ENCODE data around the gene TMEM247. TPM values are rescaled to one million over a fixed set of nuclear protein-coding genes. Genes with fewer than 3 reads are reported as not detected.

TMEM247 gene
- total and polyA plus RNA-seq, 10 of the 15 experiments (the other 5 are each of a cell fraction or from before 2014, with no cell fraction given), result not detected

DNA sequence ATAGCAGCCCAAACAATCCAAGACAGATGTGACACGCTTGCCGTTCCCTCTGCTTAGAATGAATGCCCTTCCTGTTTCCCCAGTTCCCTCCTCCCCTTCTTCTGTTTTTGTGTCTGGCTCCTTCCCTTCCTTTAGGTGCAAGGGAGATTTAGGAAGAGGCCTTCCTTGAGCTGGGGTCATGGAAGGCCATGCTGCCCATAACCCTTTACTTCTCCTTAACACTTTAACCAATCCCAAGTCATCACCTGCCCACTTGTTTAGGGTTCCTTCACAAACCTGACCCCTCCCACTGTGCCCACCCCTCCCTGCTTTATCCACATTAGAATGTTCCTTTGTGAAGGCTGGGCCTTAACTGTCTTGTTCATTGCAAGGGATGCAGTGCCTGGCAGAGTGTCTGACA, 24.9 kb downstream of the TMEM247 start:
- ChIA-PET CTCF (no interaction called here), SMC1A (ENCODE audit: uncharacterized antibody, unreplicated experiment) (interaction anchor here (1.8 kb wide), 1 partner anchor 34 kb away, joined by 4 read pairs; no protein-coding TSS in a partner anchor), RAD21 (ENCODE audit: unreplicated experiment) (no interaction called here), POLR2A (no interaction called here)
- intact Hi-C loops (cut with micrococcal nuclease; ENCODE audit: unreplicated experiment), result no loop called here
- TF ChIP-seq, protein P1, sequence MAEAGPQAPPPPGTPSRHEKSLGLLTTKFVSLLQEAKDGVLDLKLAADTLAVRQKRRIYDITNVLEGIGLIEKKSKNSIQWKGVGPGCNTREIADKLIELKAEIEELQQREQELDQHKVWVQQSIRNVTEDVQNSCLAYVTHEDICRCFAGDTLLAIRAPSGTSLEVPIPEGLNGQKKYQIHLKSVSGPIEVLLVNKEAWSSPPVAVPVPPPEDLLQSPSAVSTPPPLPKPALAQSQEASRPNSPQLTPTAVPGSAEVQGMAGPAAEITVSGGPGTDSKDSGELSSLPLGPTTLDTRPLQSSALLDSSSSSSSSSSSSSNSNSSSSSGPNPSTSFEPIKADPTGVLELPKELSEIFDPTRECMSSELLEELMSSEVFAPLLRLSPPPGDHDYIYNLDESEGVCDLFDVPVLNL (IDR thresholded peaks at IDR 0.05; ENCODE audit: low read depth, low read length), result no peak
- no peaks in the 10 kb centered on the region for H3K79me2 ChIP-seq (ENCODE audit: control insufficient read depth, insufficient read depth, low read length)
- H3K4me1 ChIP-seq (ENCODE audit: control insufficient read depth, insufficient read depth, low read length), result no peaks in the 10 kb centered on the region
- H2AFZ ChIP-seq (ENCODE audit: control insufficient read depth, low read depth, low read length), result no peak overlapping the region
- no peaks in the 10 kb centered on the region for H4K20me1 ChIP-seq (ENCODE audit: control insufficient read depth, insufficient read depth)
- no peak for DNase-seq (ENCODE audit: low read depth, low spot score)
- WGBS (ENCODE audit: insufficient coverage, insufficient replicate concordance, low lambda C conversion rate, missing lambda C conversion rate), result 100% methylated on average over 2 of the region's 2 CpGs
- no TSS peak for BruUV-seq (replicated peaks)
- no peaks in the 10 kb centered on the region for H3K36me3 ChIP-seq (ENCODE audit: control insufficient read depth in 2 of 2, insufficient read depth in 2 of 2, low read length in 1 of 2)
- H3K9me3 ChIP-seq (replicated peaks; ENCODE audit: control insufficient read depth, insufficient read depth, low read length), result no peaks in the 10 kb centered on the region
- in situ Hi-C loops (cut with MboI), result no loop called here
- H3K27ac ChIP-seq (ENCODE audit: control insufficient read depth, insufficient read depth), result no peak overlapping the region
- no peak overlapping the region for H3K9ac ChIP-seq (ENCODE audit: control insufficient read depth, insufficient read depth, low read length)
- H3K27me3 ChIP-seq (replicated peaks in 1 of 2; ENCODE audit: control insufficient read depth in 2 of 2, insufficient read depth in 2 of 2, low read length in 1 of 2), result no peaks in the 10 kb centered on the region
- ATAC-seq, result no peak
- H3K4me3 ChIP-seq, result no peak overlapping the region
- H3K4me2 ChIP-seq (ENCODE audit: control insufficient read depth, insufficient read depth), result no peak overlapping the region
- FAIRE-seq, result no peak

DNA sequence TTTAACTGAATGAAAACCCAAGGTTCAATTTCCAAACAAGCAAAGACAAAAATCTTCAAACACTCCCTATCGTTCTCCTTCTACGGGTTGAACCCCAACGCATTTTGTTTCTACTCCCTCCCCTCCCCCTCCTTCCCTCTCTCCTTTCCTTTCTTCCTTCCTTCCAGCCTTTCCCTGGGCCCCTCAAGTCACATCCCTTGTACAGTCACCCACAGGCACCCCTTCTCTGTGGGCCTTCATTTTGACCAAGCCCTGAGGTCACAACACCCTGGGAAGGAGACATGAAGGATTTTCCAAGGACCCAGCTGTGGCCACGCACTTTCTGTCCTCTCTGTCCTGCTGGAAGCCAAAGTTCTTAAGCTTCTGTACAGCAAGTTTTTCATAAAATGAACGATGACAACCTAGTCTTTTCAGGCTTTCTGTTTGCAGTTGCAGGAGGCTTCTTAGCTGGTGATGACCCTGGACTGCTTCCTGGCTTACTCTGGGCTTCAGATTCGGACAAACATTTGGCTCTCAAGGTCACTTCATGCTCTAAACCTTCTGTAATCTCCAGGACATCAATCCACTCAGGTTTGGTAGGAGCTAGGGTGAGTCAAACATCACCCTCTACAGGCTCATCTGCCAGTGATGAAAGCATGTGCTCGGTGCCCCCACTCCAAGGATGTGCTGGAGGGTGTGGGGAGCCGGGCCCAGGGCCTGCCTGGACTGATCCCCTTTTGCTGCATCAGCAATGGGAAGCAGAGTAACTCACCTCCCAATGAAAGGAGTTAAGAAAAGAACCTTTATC, 25.5 kb downstream of the TMEM247 start:
- ChIA-PET RAD21 (ENCODE audit: unreplicated experiment) (interaction anchor here (0.9 kb wide), 1 partner anchor 33 kb away, joined by 3 read pairs; no protein-coding TSS in a partner anchor), SMC1A (ENCODE audit: uncharacterized antibody, unreplicated experiment) (interaction anchor here (0.7 to 1.8 kb wide), 4 partner anchors 10 to 64 kb away, joined by 3 to 5 read pairs (median 4); no protein-coding TSS in a partner anchor), POLR2A (interaction anchor here (1.1 kb wide), 1 partner anchor 10 kb away, joined by 3 read pairs; no protein-coding TSS in a partner anchor), CTCF (interaction anchor here (0.8 to 1.1 kb wide), 2 partner anchors 20 to 33 kb away, joined by 3 read pairs; no protein-coding TSS in a partner anchor)
- Histone ChIP-seq H3K4me2 (ENCODE audit: control insufficient read depth, insufficient read depth) (no peak overlapping the region), H3K27ac (ENCODE audit: control insufficient read depth, insufficient read depth) (no peak overlapping the region), H3K36me3 (ENCODE audit: control insufficient read depth in 2 of 2, insufficient read depth in 2 of 2, low read length in 1 of 2) (no peaks in the 10 kb centered on the region), H3K27me3 (replicated peaks in 1 of 2; ENCODE audit: control insufficient read depth in 2 of 2, insufficient read depth in 2 of 2, low read length in 1 of 2) (no peaks in the 10 kb centered on the region), H3K9ac (ENCODE audit: control insufficient read depth, insufficient read depth, low read length) (no peak overlapping the region), H3K9me3 (replicated peaks; ENCODE audit: control insufficient read depth, insufficient read depth, low read length) (no peaks in the 10 kb centered on the region), H4K20me1 (ENCODE audit: control insufficient read depth, insufficient read depth) (no peaks in the 10 kb centered on the region), H3K79me2 (ENCODE audit: control insufficient read depth, insufficient read depth, low read length) (no peaks in the 10 kb centered on the region), H3K4me3 (no peak overlapping the region), H2AFZ (ENCODE audit: control insufficient read depth, low read depth, low read length) (no peak overlapping the region), H3K4me1 (ENCODE audit: control insufficient read depth, insufficient read depth, low read length) (no peaks in the 10 kb centered on the region)
- intact Hi-C loops (cut with micrococcal nuclease; ENCODE audit: unreplicated experiment) (no loop called here), in situ Hi-C loops (cut with MboI) (no loop called here)
- ATAC-seq, result no peak
- no peak for DNase-seq (ENCODE audit: low read depth, low spot score)
- no peak for FAIRE-seq
- WGBS (ENCODE audit: insufficient coverage, insufficient replicate concordance, low lambda C conversion rate, missing lambda C conversion rate), result 35% methylated on average over 8 of the region's 8 CpGs
- BruUV-seq (replicated peaks), result no TSS peak
- TF ChIP-seq RAD51 (IDR thresholded peaks at IDR 0.05) (no peak), MYC (IDR thresholded peaks at IDR 0.05; ENCODE audit: insufficient read depth, insufficient read length, insufficient replicate concordance, low read length, severe bottlenecking) (no peak), POLR2AphosphoS2 (IDR thresholded peaks at IDR 0.05; ENCODE audit: low read depth, low read length) (no peak), BRCA1 (IDR thresholded peaks at IDR 0.05; ENCODE audit: low read depth, low read length) (no peak), POU2F2 (IDR thresholded peaks at IDR 0.05; ENCODE audit: borderline replicate concordance, low read depth, low read length) (no peak), MEF2A (IDR thresholded peaks at IDR 0.05; ENCODE audit: insufficient read depth, low read depth, low read length) (no peak), GATAD2B (conservative IDR thresholded peaks at IDR 0.05; ENCODE audit: low read depth) (no peak), YY1 (IDR thresholded peaks at IDR 0.05; ENCODE audit: low read depth, low read length) (no peak), EP300 (IDR thresholded peaks at IDR 0.05; ENCODE audit: borderline replicate concordance in 1 of 2, control insufficient read depth in 1 of 2, low read depth in 2 of 2, low read length in 2 of 2) (no peak)
- TF ChIP-seq, protein P2, sequence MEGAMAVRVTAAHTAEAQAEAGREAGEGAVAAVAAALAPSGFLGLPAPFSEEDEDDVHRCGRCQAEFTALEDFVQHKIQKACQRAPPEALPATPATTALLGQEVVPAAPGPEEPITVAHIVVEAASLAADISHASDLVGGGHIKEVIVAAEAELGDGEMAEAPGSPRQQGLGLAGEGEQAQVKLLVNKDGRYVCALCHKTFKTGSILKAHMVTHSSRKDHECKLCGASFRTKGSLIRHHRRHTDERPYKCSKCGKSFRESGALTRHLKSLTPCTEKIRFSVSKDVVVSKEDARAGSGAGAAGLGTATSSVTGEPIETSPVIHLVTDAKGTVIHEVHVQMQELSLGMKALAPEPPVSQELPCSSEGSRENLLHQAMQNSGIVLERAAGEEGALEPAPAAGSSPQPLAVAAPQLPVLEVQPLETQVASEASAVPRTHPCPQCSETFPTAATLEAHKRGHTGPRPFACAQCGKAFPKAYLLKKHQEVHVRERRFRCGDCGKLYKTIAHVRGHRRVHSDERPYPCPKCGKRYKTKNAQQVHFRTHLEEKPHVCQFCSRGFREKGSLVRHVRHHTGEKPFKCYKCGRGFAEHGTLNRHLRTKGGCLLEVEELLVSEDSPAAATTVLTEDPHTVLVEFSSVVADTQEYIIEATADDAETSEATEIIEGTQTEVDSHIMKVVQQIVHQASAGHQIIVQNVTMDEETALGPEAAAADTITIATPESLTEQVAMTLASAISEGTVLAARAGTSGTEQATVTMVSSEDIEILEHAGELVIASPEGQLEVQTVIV (IDR thresholded peaks at IDR 0.05; ENCODE audit: borderline replicate concordance, partially characterized antibody), result no peak

All from GM12878 (cell line).